GM18868 (cell line): ENCODE data around the gene FXYD3.

Source experiments
- ATAC-seq: cut with Tn5 transposase; IDR thresholded peaks from one replicate; pipeline ENCODE4 v1.9.1; 2021; ENCODE audit warnings: mild to moderate bottlenecking, moderate library complexity; ENCODE audit not compliant: unreplicated experiment

FXYD3 gene

GRCh38 chr19:35157431-35157830 is 41.8 kb downstream of the FXYD3 start:
- ATAC-seq, result no peak

GRCh38 chr19:35159606-35160005 is 44.0 kb downstream of the FXYD3 start:
- ATAC-seq, result no peak

DNA sequence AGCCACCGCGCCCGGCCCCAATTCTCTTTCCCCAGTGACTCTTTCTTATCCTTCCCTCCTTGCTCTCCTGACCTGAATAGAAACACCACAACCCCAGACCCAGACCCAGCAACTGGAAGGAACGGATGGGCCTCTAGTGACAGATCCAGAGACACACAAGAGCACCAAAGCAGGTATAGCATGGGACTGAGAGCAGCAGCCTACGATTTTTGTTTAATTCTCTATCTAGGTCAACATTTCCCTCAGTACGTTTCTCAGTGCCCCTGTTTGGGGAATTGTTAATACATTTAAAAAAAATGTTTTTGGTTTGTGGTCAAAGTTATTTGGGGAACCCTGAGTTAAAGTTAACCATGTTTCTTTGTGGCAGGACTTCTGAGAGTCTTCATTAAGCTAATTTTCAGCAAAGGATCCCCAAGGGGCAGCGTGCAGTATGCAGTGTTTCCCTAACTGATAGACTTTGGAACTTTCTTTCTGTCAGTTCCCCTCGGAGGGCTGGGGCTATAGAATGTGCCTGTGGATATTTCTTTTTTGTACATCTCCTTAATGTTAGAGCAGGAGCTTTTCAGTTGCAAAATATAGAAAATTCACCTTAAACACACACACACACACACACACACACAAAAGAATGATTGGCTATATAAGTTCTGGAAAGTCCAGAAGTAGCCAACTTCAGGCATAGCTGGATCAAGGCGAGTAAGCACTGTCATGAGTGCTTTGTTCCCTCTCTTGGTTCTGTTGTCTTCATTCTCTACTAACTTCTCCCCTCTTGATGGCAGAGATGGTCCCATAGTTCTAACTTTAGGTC is 45.2 kb downstream of the FXYD3 start:
- ATAC-seq, result no peak

GRCh38 chr19:35161434-35161743 is 45.8 kb downstream of the FXYD3 start:
- ATAC-seq, result no peak

- no peak for ATAC-seq
Observed at GRCh38 chr19:35162471-35163326, 47.1 kb downstream of the FXYD3 start.

- ATAC-seq, result no peak
Observed at GRCh38 chr19:35164418-35164817, 48.8 kb downstream of the FXYD3 start.

DNA sequence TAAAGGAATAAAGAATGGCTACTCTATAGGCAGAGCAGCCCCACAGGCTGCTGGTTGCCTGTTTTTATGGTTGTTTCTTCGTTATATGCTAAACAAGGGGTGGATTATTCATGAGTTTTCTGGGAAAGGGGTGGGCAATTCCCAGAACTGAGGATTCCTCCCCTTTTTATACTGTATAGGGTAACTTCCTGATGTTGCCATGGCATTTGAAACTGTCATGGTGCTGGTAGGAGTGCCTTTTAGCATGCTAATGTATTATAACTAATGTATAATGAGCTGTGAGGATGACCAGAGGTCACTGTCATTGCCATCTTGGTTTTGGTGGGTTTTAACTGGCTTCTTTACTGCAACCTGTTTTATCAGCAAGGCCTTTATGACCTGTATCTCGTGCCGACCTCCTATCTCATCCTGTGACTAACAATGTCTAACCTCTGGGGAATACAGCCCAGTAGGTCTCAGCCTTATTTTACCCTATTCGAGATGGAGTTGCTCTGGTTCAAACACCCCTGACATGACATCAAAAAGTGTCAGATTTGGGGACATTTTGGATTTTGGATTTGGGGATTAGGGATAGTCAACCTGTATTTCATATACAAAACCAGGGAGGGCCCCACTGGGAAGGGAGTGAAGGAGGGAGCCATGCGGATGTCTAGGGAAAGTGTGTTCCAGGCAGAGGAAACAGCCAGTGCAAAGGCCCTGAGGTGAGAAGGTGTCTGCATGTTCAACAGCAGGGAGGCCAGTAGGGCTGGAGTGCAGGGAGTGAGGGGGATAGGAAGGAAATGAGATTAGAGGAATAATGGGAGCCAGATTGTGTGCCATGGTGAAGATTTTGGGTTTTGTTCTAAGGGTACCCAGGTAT is 49.8 kb downstream of the FXYD3 start:
- ATAC-seq, result no peak

DNA sequence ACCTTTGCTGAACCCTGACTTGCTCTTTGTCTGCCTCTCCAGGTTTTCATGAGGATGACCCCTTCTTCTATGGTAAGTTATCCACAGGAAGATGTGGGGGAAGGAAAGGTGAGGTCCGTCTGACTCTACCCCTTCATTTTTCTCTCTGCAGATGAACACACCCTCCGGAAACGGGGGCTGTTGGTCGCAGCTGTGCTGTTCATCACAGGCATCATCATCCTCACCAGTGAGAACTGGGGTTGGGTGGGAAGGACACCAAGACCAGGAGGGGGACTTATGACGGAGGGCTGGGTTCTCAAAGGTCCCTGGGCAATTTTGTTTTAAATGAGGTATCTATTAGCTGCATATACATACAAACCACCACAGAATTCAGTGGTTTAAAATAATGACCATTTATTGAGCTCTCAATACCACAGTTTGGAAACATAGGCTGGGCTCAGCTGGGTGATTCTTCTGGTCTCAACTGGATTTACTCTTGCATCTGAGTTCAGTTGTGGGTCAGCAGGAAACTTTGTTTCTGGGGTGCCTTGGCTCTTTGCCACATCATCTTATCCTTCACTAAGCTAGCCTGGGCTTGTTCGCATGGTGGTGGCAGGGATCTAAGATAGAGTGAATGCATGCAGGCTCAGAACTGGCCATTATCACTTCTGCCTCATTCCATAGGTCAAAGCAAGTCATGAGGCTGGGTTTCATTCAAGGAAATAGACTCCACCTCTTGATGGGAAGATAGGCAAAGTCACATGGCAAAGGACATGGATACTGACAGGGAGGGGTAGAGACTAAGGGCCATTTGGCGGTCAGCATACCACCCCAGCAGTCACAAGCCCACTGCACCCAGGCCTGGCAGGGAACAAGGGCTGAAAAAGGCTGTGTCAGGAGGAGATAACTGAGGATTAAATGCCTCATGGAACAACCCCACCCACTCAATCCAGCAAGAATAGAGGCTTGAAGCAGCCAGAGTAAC is 50.8 kb downstream of the FXYD3 start:
- ATAC-seq, result no peak

- ATAC-seq, result no peak
Observed at GRCh38 chr19:35167251-35168119, 51.9 kb downstream of the FXYD3 start.

GRCh38 chr19:35168196-35168595 is 52.6 kb downstream of the FXYD3 start:
- ATAC-seq, result no peak

GRCh38 chr19:35169221-35169995 is 53.8 kb downstream of the FXYD3 start:
- ATAC-seq, result no peak

DNA sequence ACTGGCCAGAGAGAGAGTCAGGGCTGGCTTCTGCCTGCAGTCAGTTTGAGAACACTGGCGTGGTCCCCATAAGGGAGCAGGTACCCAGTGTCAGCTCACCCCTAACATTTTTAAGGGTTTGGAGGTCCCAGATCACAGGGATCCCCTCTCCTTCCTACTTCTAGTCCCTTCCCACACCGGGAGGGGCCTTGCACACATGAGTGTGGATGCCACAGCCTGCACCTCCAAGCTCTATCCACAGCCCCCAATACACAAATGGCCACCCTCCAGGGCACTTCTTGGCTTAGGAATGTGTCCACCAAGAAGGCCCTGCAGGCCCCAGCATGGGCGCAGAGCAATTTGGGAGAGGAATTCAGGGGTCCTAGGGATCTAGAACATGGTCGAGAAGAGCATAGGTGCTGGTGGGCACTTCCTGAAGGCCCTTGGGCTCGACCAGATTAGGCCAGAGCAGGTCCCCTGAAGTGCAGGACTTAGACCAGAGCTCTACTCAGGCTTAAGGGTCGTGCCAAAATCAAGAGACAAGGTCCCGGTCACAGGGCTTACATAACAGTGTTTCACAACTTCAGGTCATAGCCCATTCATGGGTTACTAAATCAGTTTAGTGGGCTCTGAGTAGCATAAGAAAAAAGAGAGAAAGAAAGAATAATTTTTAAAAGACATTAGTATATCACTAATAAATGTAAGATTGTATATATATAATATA is 54.9 kb downstream of the FXYD3 start:
- no peak for ATAC-seq

DNA sequence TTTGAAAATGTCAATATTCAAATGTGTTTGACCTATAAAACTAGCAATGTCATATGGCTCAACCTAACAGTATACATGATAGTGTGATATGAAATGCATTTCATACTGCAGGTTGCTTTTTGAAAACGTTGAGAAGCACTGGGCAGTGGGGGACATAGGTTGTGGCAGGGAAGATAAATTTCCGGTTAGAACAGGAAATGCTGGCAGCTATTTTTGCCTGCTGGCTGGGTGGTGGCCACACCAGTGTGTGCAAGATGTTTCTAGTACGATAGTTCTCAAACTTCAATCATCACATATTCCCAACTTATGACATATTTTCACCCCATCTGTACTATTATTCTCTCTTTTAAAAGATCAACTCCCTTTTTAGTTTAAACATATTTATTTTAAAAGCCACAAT is 56.1 kb downstream of the FXYD3 start:
- no peak for ATAC-seq
